Lower lobe of right lung (tissue), 2 donors: ENCODE data around the gene GALNT17. TPM values are rescaled to one million over a fixed set of nuclear protein-coding genes. Genes with fewer than 3 reads are reported as not detected.

Experiments
- ATAC-seq, 2 donors: fragments of 200-7000 bp; cut with Tn5 transposase; one replicate each; pipeline ENCODE4 v1.9.1; 2020 to 2022; ENCODE audit warnings: mild to moderate bottlenecking in 2 of 2, moderate library complexity in 2 of 2
- DNase-seq: peaks from one replicate; pipeline ENCODE4 v3.0.0-alpha.2; 2020
- H3K27ac ChIP-seq: fragments of 200-600 bp; one replicate; pipeline ENCODE4 v1.8.0; 2022
- H3K27me3 ChIP-seq: fragments of 200-600 bp; one replicate; pipeline ENCODE4 v1.8.0; 2022; ENCODE audit warnings: low read depth
- H3K36me3 ChIP-seq: fragments of 200-600 bp; one replicate; pipeline ENCODE4 v1.8.0; 2022; ENCODE audit warnings: mild to moderate bottlenecking
- H3K4me1 ChIP-seq: fragments of 200-600 bp; one replicate; pipeline ENCODE4 v1.8.0; 2022
- H3K4me3 ChIP-seq: fragments of 200-600 bp; one replicate; pipeline ENCODE4 v1.8.0; 2022; ENCODE audit warnings: mild to moderate bottlenecking
- H3K9me3 ChIP-seq: fragments of 200-600 bp; one replicate; pipeline ENCODE4 v1.8.0; 2022
- CTCF ChIP-seq: fragments of 200-600 bp; IDR thresholded peaks from one replicate; pipeline ENCODE4 v1.8.0; 2022; ENCODE audit warnings: antibody characterized with exemption, mild to moderate bottlenecking
- intact Hi-C: fragments of 100-400 bp; cut with DNase I; formaldehyde crosslinking; loops from one replicate; pipeline ENCODE4 v1.11.0; 2022
- total RNA-seq: library from RNA; stranded (reverse); fragmentation: NEBNext Ultra II Directional; extraction: Animal tissue kit (Norgen Biotek cat#: 25700); gene quantifications from one replicate; pipeline ENCODE4 v1.2.1, GENCODE V29; 2021
- donor health status: DM: no; HTN: yes; CAD: no; lungs with severe emphysema.

GALNT17 gene
- total RNA-seq, 1 donor from 2014 or later = 6.6 TPM

- ATAC-seq (no peak), DNase-seq (no peak)
- Histone ChIP-seq H3K4me3 (no peak overlapping the region), H3K9me3 (no peaks in the 10 kb centered on the region), H3K36me3 (no peaks in the 10 kb centered on the region), H3K27me3 (no peaks in the 10 kb centered on the region), H3K4me1 (no peaks in the 10 kb centered on the region), H3K27ac (no peak overlapping the region)
- intact Hi-C loops = no loop called here
- TF ChIP-seq CTCF = no peak
Observed at GRCh38 chr7:71563276-71563675, 431.3 kb downstream of the GALNT17 start.

GRCh38 chr7:71566376-71566775 lies 434.4 kb downstream of the GALNT17 start:
- TF ChIP-seq CTCF = no peak
- H3K9me3 ChIP-seq = no peaks in the 10 kb centered on the region
- DNase-seq = no peak
- H3K4me1 ChIP-seq = no peaks in the 10 kb centered on the region
- intact Hi-C loops = no loop called here
- no peak overlapping the region for H3K27ac ChIP-seq
- no peaks in the 10 kb centered on the region for H3K27me3 ChIP-seq
- ATAC-seq = no peak
- no peaks in the 10 kb centered on the region for H3K36me3 ChIP-seq
- H3K4me3 ChIP-seq = no peak overlapping the region

- Histone ChIP-seq H3K4me3 (no peak overlapping the region), H3K27ac (no peak overlapping the region), H3K4me1 (no peaks in the 10 kb centered on the region), H3K9me3 (no peaks in the 10 kb centered on the region), H3K27me3 (no peaks in the 10 kb centered on the region), H3K36me3 (no peaks in the 10 kb centered on the region)
- DNase-seq = no peak
- intact Hi-C loops = no loop called here
- ATAC-seq = no peak
- TF ChIP-seq CTCF = no peak
Observed at GRCh38 chr7:71566991-71567390, 435.0 kb downstream of the GALNT17 start.

GRCh38 chr7:71574153-71574860 lies 442.4 kb downstream of the GALNT17 start:
- DNase-seq (no peak), ATAC-seq (no peak)
- no peak for TF ChIP-seq CTCF
- Histone ChIP-seq H3K4me1 (no peaks in the 10 kb centered on the region), H3K27ac (no peak overlapping the region), H3K9me3 (no peaks in the 10 kb centered on the region), H3K27me3 (no peaks in the 10 kb centered on the region), H3K4me3 (no peak overlapping the region), H3K36me3 (no peaks in the 10 kb centered on the region)
- intact Hi-C loops = no loop called here

GRCh38 chr7:71580027-71580426 lies 448.1 kb downstream of the GALNT17 start:
- TF ChIP-seq CTCF = no peak
- Histone ChIP-seq H3K27me3 (no peaks in the 10 kb centered on the region), H3K36me3 (no peaks in the 10 kb centered on the region), H3K27ac (no peak overlapping the region), H3K9me3 (no peaks in the 10 kb centered on the region), H3K4me3 (no peak overlapping the region), H3K4me1 (no peaks in the 10 kb centered on the region)
- no peak for ATAC-seq
- DNase-seq = no peak
- intact Hi-C loops = no loop called here
